ENCODE data around the gene LGALS3BP. TPM values are rescaled to one million over a fixed set of nuclear protein-coding genes. Genes with fewer than 3 reads are reported as not detected.
A peak's percentile ranks its signal among the peaks of the same experiment; 100 is the strongest.

Gene LGALS3BP
- total and polyA plus RNA-seq, 2 experiments from 2014 or later, result 185 to 213 TPM

GRCh38 chr17:78974635-78975591, 4.8 kb downstream of the LGALS3BP start:
- Histone ChIP-seq H3K27me3 (no peaks in the 10 kb centered on the region), H3K36me3 (no peaks in the 10 kb centered on the region), H3K4me3 (no peak overlapping the region), H3K4me1 (ENCODE audit: low read depth) (peaks cover 12% of the 10 kb centered on the region), H3K27ac (no peak overlapping the region), H3K9me3 (ENCODE audit: low read depth) (no peaks in the 10 kb centered on the region)
- TF ChIP-seq CTCF (IDR thresholded peaks at IDR 0.05; ENCODE audit: low read depth, low read length), result no peak
- DNase-seq (ENCODE audit: low read depth in 1 of 2, low spot score in 1 of 2), result peak; percentile 32 to 85

GRCh38 chr17:78973792-78974520, 5.8 kb downstream of the LGALS3BP start:
- no peak overlapping the region for H3K27ac ChIP-seq
- peaks cover 4% of the 10 kb centered on the region for H3K4me1 ChIP-seq (ENCODE audit: low read depth)

GRCh38 chr17:78973196-78973595, 6.5 kb downstream of the LGALS3BP start:
- Histone ChIP-seq H3K9me3 (ENCODE audit: low read depth) (no peaks in the 10 kb centered on the region), H3K4me1 (ENCODE audit: low read depth) (peaks cover 4% of the 10 kb centered on the region), H3K36me3 (no peaks in the 10 kb centered on the region), H3K27ac (no peak overlapping the region), H3K27me3 (no peaks in the 10 kb centered on the region), H3K4me3 (no peak overlapping the region)
- DNase-seq (ENCODE audit: low read depth in 1 of 2, low spot score in 1 of 2), result peak; percentile 37
- TF ChIP-seq CTCF (IDR thresholded peaks at IDR 0.05; ENCODE audit: low read depth, low read length), result no peak

More at GRCh38 chr17:78973792-78974520, 5.8 kb downstream of the LGALS3BP start:
- H3K27me3 ChIP-seq, result no peaks in the 10 kb centered on the region
- H3K9me3 ChIP-seq (ENCODE audit: low read depth), result no peaks in the 10 kb centered on the region
- DNase-seq (ENCODE audit: low read depth in 1 of 2, low spot score in 1 of 2), result no peak
- no peak for TF ChIP-seq CTCF (IDR thresholded peaks at IDR 0.05; ENCODE audit: low read depth, low read length)
- no peak overlapping the region for H3K4me3 ChIP-seq
- H3K36me3 ChIP-seq, result no peaks in the 10 kb centered on the region

DNA sequence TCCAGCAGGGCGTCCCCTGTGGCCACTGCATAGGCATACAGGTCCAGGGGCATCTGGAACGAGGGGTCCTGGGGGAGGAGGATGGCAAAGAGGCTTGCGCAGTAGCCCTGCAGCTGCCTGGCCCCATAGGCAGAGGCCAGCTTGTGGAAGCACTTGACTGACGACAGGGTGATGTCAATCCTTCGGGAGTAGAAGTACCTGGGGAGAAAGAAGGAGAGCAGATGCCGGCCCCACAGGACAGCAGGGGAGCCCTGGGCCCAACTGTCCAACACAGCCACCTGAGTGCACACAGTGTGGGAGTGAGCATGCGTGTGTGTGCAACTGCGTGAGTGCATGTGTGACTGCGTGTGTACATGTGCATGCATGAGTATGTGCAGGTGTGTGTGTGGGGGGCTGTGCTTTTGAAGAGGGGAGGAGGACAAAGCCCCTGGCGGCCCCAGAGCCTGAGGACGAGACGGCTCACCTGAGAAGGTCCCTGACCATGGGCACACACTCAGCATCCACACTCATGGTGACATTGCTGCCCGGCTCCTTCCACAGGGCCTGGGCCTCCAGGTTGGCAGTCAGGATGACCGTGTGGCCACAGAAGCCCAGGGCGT, 7.1 kb downstream of the LGALS3BP start:
- Histone ChIP-seq H3K4me3 (no peak overlapping the region), H3K27me3 (no peaks in the 10 kb centered on the region), H3K27ac (no peak overlapping the region), H3K36me3 (no peaks in the 10 kb centered on the region), H3K9me3 (ENCODE audit: low read depth) (no peaks in the 10 kb centered on the region), H3K4me1 (ENCODE audit: low read depth) (peaks cover 4% of the 10 kb centered on the region)
- no peak for TF ChIP-seq CTCF (IDR thresholded peaks at IDR 0.05; ENCODE audit: low read depth, low read length)
- no peak for DNase-seq (ENCODE audit: low read depth in 1 of 2, low spot score in 1 of 2)

- Histone ChIP-seq H3K27me3 (no peaks in the 10 kb centered on the region), H3K4me1 (ENCODE audit: low read depth) (peaks cover 4% of the 10 kb centered on the region), H3K27ac (no peak overlapping the region), H3K9me3 (ENCODE audit: low read depth) (no peaks in the 10 kb centered on the region), H3K4me3 (no peak overlapping the region), H3K36me3 (no peaks in the 10 kb centered on the region)
- no peak for TF ChIP-seq CTCF (IDR thresholded peaks at IDR 0.05; ENCODE audit: low read depth, low read length)
- no peak for DNase-seq (ENCODE audit: low read depth in 1 of 2, low spot score in 1 of 2)
Observed at GRCh38 chr17:78971756-78972506, 7.8 kb downstream of the LGALS3BP start.

Measured in cardiac muscle cell (in vitro differentiated cells and primary cell).